K562 (cell line): ENCODE measurements around the gene RPS2. TPM values are rescaled to one million over a fixed set of nuclear protein-coding genes. Genes with fewer than 3 reads are reported as not detected.

Experiments used
- BHLHE40 ChIP-seq: IDR thresholded peaks from 2 replicates; pipeline ENCODE4 v1.6.1; 2011; ENCODE audit warnings: low read length, improper control_type of control experiment
- CBX5 ChIP-seq: IDR thresholded peaks from 2 replicates; pipeline ENCODE4 v1.6.1; 2014; ENCODE audit warnings: low read depth, borderline replicate concordance
- CSDE1 ChIP-seq, 2 experiments: fragments of 450-650 bp; IDR thresholded peaks; 2 replicates each; pipeline ENCODE4 v1.6.1; 2016; ENCODE audit warnings: mild to moderate bottlenecking in 1 of 2
- DEAF1 ChIP-seq: fragments of 450-650 bp; formaldehyde crosslinking; IDR thresholded peaks from 2 replicates; pipeline ENCODE4 v1.4.0; 2020; ENCODE audit warnings: mild to moderate bottlenecking, moderate library complexity
- E2F1 ChIP-seq: sonication (generic); formaldehyde crosslinking; IDR thresholded peaks from 2 replicates; pipeline ENCODE4 v1.8.1; 2023; ENCODE audit warnings: mild to moderate bottlenecking, missing genetic modification reagents, moderate library complexity
- E2F6 ChIP-seq, 2 experiments: IDR thresholded peaks; 2 replicates each; pipeline ENCODE4 v1.6.1; 2011; ENCODE audit warnings: borderline replicate concordance in 1 of 2, control low read depth in 1 of 2, low read depth in 1 of 2, low read length in 1 of 2, mild to moderate bottlenecking in 1 of 2, mixed read lengths in 1 of 2, moderate library complexity in 1 of 2; ENCODE audit not compliant: insufficient read depth in 1 of 2, insufficient read length in 1 of 2, poor library complexity in 1 of 2, severe bottlenecking in 1 of 2; ENCODE audit errors: extremely low read depth in 1 of 2
- ELK3 ChIP-seq: fragments of 450-650 bp; formaldehyde crosslinking; IDR thresholded peaks from 2 replicates; pipeline ENCODE4 v1.4.0; 2020; ENCODE audit warnings: mild to moderate bottlenecking
- FOS ChIP-seq: IDR thresholded peaks from 3 replicates; pipeline ENCODE4 v1.6.1; 2011; ENCODE audit not compliant: insufficient read length; ENCODE audit errors: extremely low read depth
- HDAC8 ChIP-seq: fragments of 450-650 bp; IDR thresholded peaks from 2 replicates; pipeline ENCODE4 v1.6.1; 2016; ENCODE audit warnings: mild to moderate bottlenecking, missing genetic modification characterization, moderate library complexity, missing compliant biosample characterization
- HNRNPLL ChIP-seq: fragments of 200-400 bp; formaldehyde crosslinking; IDR thresholded peaks from 2 replicates; pipeline ENCODE4 v1.6.1; 2017; ENCODE audit warnings: low read length, low read depth, mild to moderate bottlenecking; ENCODE audit not compliant: poor library complexity, severe bottlenecking
- IRF1 ChIP-seq: sonication (generic); formaldehyde crosslinking; IDR thresholded peaks from 2 replicates; pipeline ENCODE4 v1.8.0; 2022; ENCODE audit warnings: missing genetic modification reagents, mild to moderate bottlenecking, borderline replicate concordance
- MEF2A ChIP-seq: IDR thresholded peaks from 2 replicates; pipeline ENCODE4 v1.6.1; 2011; ENCODE audit warnings: low read depth, mild to moderate bottlenecking, low read length, moderate library complexity; ENCODE audit not compliant: control insufficient read depth
- MTF1 ChIP-seq: fragments of 250-450 bp; sonication (Bioruptor Pico); IDR thresholded peaks from 2 replicates; pipeline ENCODE4 v1.9.0; 2021; ENCODE audit warnings: moderate library complexity, mild to moderate bottlenecking, inconsistent platforms, borderline replicate concordance
- MYNN ChIP-seq, 2 experiments: sonication (generic); formaldehyde crosslinking in 1 of 2; IDR thresholded peaks; 2 replicates each; pipeline versions ENCODE4 v1.5.0 to v1.6.1; 2016 to 2020; ENCODE audit warnings: antibody characterized with exemption in 1 of 2, missing genetic modification reagents in 1 of 2
- NR0B1 ChIP-seq: fragments of 450-650 bp; IDR thresholded peaks from one replicate; pipeline ENCODE4 v1.6.1; 2018; ENCODE audit warnings: mild to moderate bottlenecking, moderate library complexity; ENCODE audit not compliant: partially characterized antibody
- PHB ChIP-seq: fragments of 250-450 bp; sonication (Bioruptor Pico); IDR thresholded peaks from 2 replicates; pipeline ENCODE4 v1.5.0; 2021
- ZNF655 ChIP-seq: fragments of 250-450 bp; sonication (Bioruptor Pico); IDR thresholded peaks from 2 replicates; pipeline ENCODE4 v1.5.0; 2021
- polyA plus RNA-seq, 8 experiments: library from polyadenylated mRNA; depleted of rRNA in 4 of 8; stranded (reverse) in 5 of 8; unstranded in 3 of 8; fragments of >200 nt; fragmentation: Nextera tagmentation in 2 of 8; fragmentation: Illumina TruSeq in 1 of 8; extraction: Ambion mirVana in 2 of 8; extraction: Trizol in 1 of 8; gene quantifications; 2 replicates each; pipeline versions ENCODE4 v1.2.1 to v1.2.3, GENCODE V29; 2011 to 2014; ENCODE audit warnings: inconsistent platforms in 1 of 8, missing spikeins in 1 of 8
- total RNA-seq, 7 experiments: library from RNA; depleted of rRNA in 6 of 7; stranded (reverse); fragments of >200 nt in 6 of 7; fragmentation: Illumina TruSeq in 2 of 7; extraction: Trizol in 2 of 7; gene quantifications; 2 replicates each; pipeline versions ENCODE4 v1.2.1 to v1.2.3, GENCODE V29; 2011 to 2021; ENCODE audit warnings: low replicate concordance in 1 of 7

The RPS2 gene
- total and polyA plus RNA-seq, 9 of the 15 experiments (the other 6 are each of a cell fraction or from before 2014, with no cell fraction given) = 834 to 4,794 (median 3,793) TPM

GRCh38 chr16:1983544-1984346, 19.1 kb upstream of the RPS2 start, which contains the start of gene GFER (continued):
- no peak for TF ChIP-seq DEAF1 (CRISPR knock-in tag)
- TF ChIP-seq MEF2A = no peak
- TF ChIP-seq HNRNPLL = peak; percentile 93
- TF ChIP-seq BHLHE40 = peak; percentile 78
- TF ChIP-seq PHB (CRISPR knock-in tag) = no peak
- TF ChIP-seq FOS = no peak
- TF ChIP-seq CSDE1 (IDR thresholded peaks at IDR 0.05) = peak in 1 of 2 experiments; percentile 73; a peak in 1 of 4 replicates
- peak; percentile 97; the same call in 1 of the 2 replicates for TF ChIP-seq MYNN (IDR thresholded peaks at IDR 0.05)
- TF ChIP-seq MYNN (CRISPR knock-in tag; IDR thresholded peaks at IDR 0.05) = peak; percentile 91
- no peak for TF ChIP-seq MTF1
- no peak for TF ChIP-seq CBX5
- TF ChIP-seq IRF1 = no peak
- peak; percentile 58 to 65 for TF ChIP-seq E2F6 (IDR thresholded peaks at IDR 0.05; ENCODE audit: borderline replicate concordance in 1 of 2, extremely low read depth in 1 of 2, insufficient read depth in 1 of 2, insufficient read length in 1 of 2, low read depth in 1 of 2, low read length in 1 of 2, poor library complexity in 1 of 2, severe bottlenecking in 1 of 2)
- no peak for TF ChIP-seq NR0B1
- TF ChIP-seq HDAC8 (tag) = 0 out of 2 replicates have a peak, but pooled peaks have one; percentile 23
- no peak for TF ChIP-seq ELK3 (CRISPR knock-in tag)
- peak; percentile 35; the same call in 1 of the 2 replicates for TF ChIP-seq E2F1 (CRISPR knock-in tag)
- no peak for TF ChIP-seq ZNF655 (CRISPR knock-in tag)
